GM18858 (cell line): Measurements from ENCODE around the gene BICD1.
A peak's percentile ranks its signal among the peaks of the same experiment; 100 is the strongest.

Experiments used
- ATAC-seq: cut with Tn5 transposase; IDR thresholded peaks from one replicate; pipeline ENCODE4 v1.9.1; 2021; ENCODE audit not compliant: unreplicated experiment

BICD1 gene

GRCh38 chr12:32332446-32332845, 225.8 kb downstream of the BICD1 start:
- ATAC-seq, result no peak

GRCh38 chr12:32334371-32334777, 227.7 kb downstream of the BICD1 start:
- peak; percentile 55 for ATAC-seq

- ATAC-seq, result no peak
Measured at GRCh38 chr12:32336261-32336660, 229.6 kb downstream of the BICD1 start.

- ATAC-seq, result no peak
Measured at GRCh38 chr12:32343496-32343895, 236.8 kb downstream of the BICD1 start.

- ATAC-seq, result no peak
Measured at GRCh38 chr12:32344047-32344446, 237.4 kb downstream of the BICD1 start.

- ATAC-seq, result no peak
Measured at GRCh38 chr12:32353540-32353939, 246.9 kb downstream of the BICD1 start.

GRCh38 chr12:32357601-32358249, 251.1 kb downstream of the BICD1 start:
- ATAC-seq, result no peak

- no peak for ATAC-seq
Measured at GRCh38 chr12:32360956-32361355, 254.3 kb downstream of the BICD1 start.

- no peak for ATAC-seq
Measured at GRCh38 chr12:32362892-32363291, 256.2 kb downstream of the BICD1 start.

GRCh38 chr12:32365473-32366064, 258.9 kb downstream of the BICD1 start:
- ATAC-seq, result no peak

- no peak for ATAC-seq
Measured at GRCh38 chr12:32366714-32367113, 260.1 kb downstream of the BICD1 start.

- no peak for ATAC-seq
Measured at GRCh38 chr12:32367381-32367780, 260.7 kb downstream of the BICD1 start.

GRCh38 chr12:32369202-32369601, 262.6 kb downstream of the BICD1 start:
- no peak for ATAC-seq

GRCh38 chr12:32377344-32378055, 270.9 kb downstream of the BICD1 start:
- no peak for ATAC-seq

- ATAC-seq, result no peak
Measured at GRCh38 chr12:32379213-32379612, 272.6 kb downstream of the BICD1 start.

- ATAC-seq, result no peak
Measured at GRCh38 chr12:32379667-32380066, 273.0 kb downstream of the BICD1 start.

- ATAC-seq, result no peak
Measured at GRCh38 chr12:32382226-32382625, 275.6 kb downstream of the BICD1 start.

GRCh38 chr12:32390572-32391219, 284.0 kb downstream of the BICD1 start:
- no peak for ATAC-seq

- no peak for ATAC-seq
Measured at GRCh38 chr12:32395026-32395425, 288.4 kb downstream of the BICD1 start.

- ATAC-seq, result no peak
Measured at GRCh38 chr12:32397696-32398095, 291.0 kb downstream of the BICD1 start.

- no peak for ATAC-seq
Measured at GRCh38 chr12:32398181-32398580, 291.5 kb downstream of the BICD1 start.
